Measurements from ENCODE around the gene ARHGAP8. TPM values are rescaled to one million over a fixed set of nuclear protein-coding genes. Genes with fewer than 3 reads are reported as not detected.

The ARHGAP8 gene
- total RNA-seq, 1 experiment from 2014 or later: 24.8 TPM

DNA sequence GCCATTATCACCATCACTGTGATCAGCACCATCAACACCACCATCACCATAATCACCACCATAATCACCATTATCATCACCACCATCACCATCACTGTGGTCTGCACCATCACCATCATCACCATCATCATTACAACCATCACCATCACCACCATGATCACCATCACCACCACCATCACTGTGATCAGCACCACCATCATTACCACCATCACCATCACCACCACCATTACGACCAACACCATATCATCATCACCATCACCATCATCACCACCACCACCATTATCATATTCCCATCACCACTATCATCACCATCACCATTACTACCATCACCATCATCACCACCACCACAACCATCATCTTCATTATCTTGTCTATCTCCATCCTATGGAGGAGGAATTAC is 132.2 kb downstream of the ARHGAP8 start:
- Histone ChIP-seq H3K36me3 (replicated peaks; ENCODE audit: control insufficient read depth, insufficient read depth, low read length) (peaks cover 9% of the 10 kb centered on the region), H3K27me3 (ENCODE audit: control insufficient read depth, insufficient read depth, low read length) (no peaks in the 10 kb centered on the region), H3K4me3 (ENCODE audit: insufficient read depth, low read depth, low read length) (no peak overlapping the region)
- DNase-seq: no peak

DNA sequence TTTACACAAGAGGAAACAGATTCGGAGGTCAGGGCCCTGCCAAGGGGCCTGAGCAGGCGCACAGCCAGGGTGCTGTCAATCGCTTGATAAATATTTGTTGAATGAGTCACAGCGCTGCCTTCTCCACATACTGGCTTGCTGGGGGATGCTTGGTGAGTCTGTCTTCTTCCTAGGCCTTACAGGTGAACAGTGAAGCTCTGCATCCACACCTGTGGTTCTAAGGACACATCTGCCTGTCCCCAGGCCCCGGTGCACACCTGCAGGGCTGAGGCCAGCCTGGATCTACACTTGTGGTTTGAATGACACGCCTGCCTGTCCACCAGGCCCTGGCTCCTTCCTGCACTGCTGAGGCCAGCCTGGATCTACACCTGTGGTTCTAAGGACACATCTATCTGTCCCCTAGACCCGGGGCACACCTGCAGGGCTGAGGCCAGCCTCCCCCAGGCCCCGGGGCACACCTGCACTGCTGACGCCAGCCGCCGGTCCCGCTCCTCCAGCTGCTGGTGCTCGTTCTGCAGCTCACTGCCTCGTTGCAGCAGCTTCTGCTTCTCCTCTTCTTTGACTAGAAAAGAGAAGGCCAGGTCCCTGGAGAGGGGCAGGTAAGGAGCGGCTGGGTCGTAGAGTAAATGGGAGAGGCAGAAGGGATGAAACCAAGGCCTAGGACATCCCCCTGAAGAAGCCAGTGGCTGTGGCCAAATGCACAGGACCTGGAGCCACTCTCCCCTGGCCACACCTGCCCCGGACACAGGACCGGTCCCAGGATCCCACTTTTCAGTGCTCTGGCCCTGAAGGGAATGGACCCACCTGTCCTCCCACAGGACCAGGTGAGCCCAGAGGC is 132.8 kb downstream of the ARHGAP8 start:
- Histone ChIP-seq H3K36me3 (replicated peaks; ENCODE audit: control insufficient read depth, insufficient read depth, low read length) (peaks cover 9% of the 10 kb centered on the region), H3K4me3 (ENCODE audit: insufficient read depth, low read depth, low read length) (no peak overlapping the region), H3K27me3 (ENCODE audit: control insufficient read depth, insufficient read depth, low read length) (no peaks in the 10 kb centered on the region)
- DNase-seq: peak; percentile 35

DNA sequence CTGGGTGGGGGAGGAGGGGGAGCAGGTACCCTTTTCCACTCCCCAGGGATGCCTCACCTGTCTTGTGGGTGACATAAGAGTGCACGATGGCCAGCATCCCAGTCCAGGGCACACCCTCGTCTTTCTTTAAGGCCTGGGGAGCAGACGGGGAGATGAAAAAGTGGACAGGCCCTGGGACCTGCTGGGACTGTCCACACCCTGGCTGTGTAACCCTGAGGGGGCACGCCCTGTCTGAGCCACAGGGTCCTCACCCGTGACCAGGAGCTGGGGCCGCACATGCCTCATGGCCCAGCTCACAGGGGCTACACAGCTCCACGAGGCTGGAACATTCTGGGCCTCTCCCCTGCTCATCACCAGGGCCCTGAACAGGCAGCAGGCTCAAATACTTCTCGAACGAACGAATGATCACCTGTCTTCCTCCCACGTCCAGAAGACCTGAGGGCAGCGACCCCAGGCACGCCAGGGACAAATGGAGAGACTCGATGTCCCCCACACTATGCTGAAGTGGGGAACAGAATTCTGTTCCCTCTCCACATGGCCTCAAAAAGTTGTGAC is 133.5 kb downstream of the ARHGAP8 start:
- H3K27me3 ChIP-seq (ENCODE audit: control insufficient read depth, insufficient read depth, low read length): no peaks in the 10 kb centered on the region
- peaks cover 13% of the 10 kb centered on the region for H3K36me3 ChIP-seq (replicated peaks; ENCODE audit: control insufficient read depth, insufficient read depth, low read length)
- no peak overlapping the region for H3K4me3 ChIP-seq (ENCODE audit: insufficient read depth, low read depth, low read length)
- DNase-seq: peak; percentile 33

DNA sequence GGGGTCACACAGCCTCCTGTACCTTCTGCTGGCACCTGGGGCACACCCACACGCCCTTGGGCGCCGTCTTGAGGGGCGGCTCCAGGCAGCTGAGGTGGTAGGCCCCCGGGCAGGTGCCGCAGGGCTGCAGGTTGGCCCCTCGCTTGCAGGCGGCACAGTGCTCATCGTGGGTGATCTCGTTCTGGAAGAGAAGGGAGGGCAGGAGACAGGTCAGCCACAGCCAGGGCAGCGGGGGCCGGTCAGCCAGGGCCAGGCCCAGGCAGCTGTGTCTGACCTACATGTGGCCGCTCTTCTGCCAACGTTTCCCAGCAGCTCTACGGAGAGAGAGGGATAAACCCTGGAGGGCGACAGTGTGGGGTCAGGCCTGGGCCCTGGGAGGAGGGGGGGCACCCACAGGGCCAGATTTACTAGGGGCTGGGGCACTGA is 135.6 kb downstream of the ARHGAP8 start:
- DNase-seq: no peak
- H3K36me3 ChIP-seq (replicated peaks; ENCODE audit: control insufficient read depth, insufficient read depth, low read length): peaks cover 16% of the 10 kb centered on the region
- no peak overlapping the region for H3K4me3 ChIP-seq (ENCODE audit: insufficient read depth, low read depth, low read length)
- H3K27me3 ChIP-seq (ENCODE audit: control insufficient read depth, insufficient read depth, low read length): no peaks in the 10 kb centered on the region

DNA sequence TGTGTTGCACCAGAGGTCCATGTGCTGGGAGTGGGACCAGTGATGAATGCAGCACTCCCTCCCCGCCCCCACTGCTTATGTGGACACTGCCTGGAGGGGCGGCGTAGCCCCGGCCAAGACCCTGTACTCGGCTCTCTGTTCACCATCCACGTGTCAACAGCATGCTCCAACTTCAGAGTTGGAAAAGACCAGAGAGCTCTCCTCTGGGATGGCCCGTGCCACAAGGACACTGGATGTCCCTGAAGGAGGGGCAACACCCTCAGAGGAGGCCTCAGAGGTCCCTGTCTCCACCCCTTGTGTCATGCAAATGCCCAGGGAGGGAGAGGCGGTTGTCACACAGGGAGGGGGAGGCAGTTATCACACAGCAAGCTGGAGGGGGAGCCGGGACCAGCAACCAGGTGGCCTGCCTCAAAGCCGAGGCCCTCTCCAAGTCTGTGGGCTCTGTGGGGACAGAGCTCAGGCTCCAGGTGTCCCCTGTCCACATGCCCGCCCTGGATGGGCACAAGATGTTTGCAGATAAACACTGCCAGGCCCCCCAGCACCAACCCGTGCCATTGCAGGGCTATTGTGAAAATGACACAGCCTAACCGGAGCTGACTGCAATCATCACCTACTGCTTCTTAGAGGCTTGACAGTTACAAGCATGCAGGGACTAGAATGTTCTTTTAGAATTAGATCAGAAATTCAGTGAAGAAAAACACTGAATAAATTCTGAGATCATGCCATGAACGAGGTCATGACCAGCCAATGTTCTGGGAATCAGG is 136.3 kb downstream of the ARHGAP8 start:
- Histone ChIP-seq H3K27me3 (ENCODE audit: control insufficient read depth, insufficient read depth, low read length) (no peaks in the 10 kb centered on the region), H3K4me3 (ENCODE audit: insufficient read depth, low read depth, low read length) (no peak overlapping the region), H3K36me3 (replicated peaks; ENCODE audit: control insufficient read depth, insufficient read depth, low read length) (peaks cover 15% of the 10 kb centered on the region)
- peak; percentile 89 for DNase-seq

DNA sequence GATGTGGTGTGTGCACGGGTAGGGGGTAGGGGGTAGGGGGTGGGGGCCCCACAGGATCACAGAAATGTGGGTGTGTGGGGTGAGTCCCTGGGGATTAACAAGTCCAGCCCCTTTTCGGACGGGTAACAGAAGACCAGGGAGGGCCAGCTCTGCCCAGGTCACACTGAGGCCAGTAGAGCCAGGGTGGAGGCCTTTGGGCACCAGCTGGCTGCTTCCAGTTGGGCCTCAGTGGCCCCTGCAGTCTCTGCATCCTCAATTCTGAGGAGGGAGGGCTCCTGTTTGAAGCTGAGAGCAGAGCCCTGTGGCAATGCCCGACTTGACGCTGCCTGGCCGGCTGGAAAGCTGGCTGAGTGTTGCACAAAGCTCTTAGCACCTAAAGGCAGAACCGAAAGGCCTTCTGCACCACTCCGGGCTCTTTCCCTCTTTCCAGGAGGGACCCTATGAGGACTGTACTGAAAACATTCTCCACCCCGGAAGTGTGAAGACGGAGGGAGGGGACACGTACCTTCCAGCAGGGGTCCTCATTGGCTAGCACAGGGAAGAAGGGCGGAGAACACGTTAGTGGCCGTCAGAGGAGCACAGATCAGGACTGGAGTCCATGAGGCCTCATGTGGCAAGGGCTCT is 137.0 kb downstream of the ARHGAP8 start:
- DNase-seq: peak; percentile 83
- no peak overlapping the region for H3K4me3 ChIP-seq (ENCODE audit: insufficient read depth, low read depth, low read length)
- peaks cover 17% of the 10 kb centered on the region for H3K36me3 ChIP-seq (replicated peaks; ENCODE audit: control insufficient read depth, insufficient read depth, low read length)
- H3K27me3 ChIP-seq (ENCODE audit: control insufficient read depth, insufficient read depth, low read length): no peaks in the 10 kb centered on the region

DNA sequence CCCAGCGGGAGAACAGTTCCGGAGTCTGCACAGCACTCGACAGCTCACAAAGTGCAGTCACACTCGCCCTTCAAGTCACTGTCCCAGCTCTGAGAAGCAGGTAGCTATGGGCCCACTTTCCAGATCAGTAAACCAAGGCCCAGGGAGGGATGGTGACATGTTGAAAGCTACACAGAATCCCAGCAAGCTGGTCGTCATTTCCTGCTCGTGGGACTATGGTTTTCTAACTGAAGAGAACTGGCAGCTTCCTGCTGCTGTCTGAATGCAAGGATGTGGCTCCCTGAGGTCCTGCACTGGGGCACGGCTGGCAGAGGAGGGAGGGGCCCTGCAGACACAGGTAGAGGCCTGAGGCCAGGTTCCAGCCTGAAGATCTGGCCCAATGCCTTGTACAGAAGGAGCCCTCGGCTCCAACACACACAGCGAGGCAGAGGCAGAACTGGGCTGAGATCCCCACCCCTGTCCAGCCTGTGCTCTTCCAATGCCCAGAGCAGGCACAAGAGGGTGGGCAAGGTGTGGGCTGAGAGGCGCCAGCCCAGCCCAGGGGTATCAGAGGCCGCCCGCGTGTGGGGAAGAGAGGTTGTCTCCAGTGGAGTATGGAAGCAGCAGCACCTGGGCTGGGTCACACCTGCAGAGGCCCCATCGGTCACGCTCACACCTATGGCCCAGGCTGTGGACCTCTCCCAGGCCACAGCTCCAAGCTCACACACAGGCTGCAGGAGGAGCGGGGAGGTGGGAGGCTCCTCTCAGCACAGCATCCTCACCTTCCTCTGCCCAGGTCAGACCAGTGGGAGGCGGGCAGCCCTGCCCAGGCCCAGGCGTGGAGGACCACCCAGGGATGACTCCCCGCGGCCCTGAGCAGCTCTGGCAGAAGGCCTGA is 138.3 kb downstream of the ARHGAP8 start:
- Histone ChIP-seq H3K36me3 (replicated peaks; ENCODE audit: control insufficient read depth, insufficient read depth, low read length) (peaks cover 17% of the 10 kb centered on the region), H3K27me3 (ENCODE audit: control insufficient read depth, insufficient read depth, low read length) (no peaks in the 10 kb centered on the region), H3K4me3 (ENCODE audit: insufficient read depth, low read depth, low read length) (no peak overlapping the region)
- peak; percentile 27 for DNase-seq

DNA sequence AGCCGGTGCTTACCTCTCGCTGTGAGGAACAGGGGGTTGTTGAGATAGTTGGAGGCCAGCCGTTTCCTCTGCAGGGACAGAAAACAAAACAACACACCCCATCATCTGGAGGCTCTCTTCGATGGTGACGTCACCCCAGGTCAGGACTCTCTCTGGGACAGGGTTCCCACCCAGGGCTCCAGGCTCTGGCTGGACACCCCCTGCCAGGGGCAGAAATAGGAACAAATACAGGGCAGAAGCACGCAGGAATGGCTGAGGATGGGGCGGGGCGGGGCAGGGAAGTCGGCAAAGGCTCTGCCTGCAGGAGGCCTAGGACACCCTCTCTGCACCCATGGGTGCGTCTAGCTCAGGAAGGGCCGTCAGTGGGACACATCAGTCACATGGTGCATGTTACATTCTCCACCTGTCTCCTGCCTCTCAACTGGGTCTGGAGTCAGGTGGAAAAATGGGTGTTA is 138.9 kb downstream of the ARHGAP8 start:
- Histone ChIP-seq H3K36me3 (replicated peaks; ENCODE audit: control insufficient read depth, insufficient read depth, low read length) (peaks cover 17% of the 10 kb centered on the region), H3K4me3 (ENCODE audit: insufficient read depth, low read depth, low read length) (no peak overlapping the region), H3K27me3 (ENCODE audit: control insufficient read depth, insufficient read depth, low read length) (no peaks in the 10 kb centered on the region)
- DNase-seq: no peak

DNA sequence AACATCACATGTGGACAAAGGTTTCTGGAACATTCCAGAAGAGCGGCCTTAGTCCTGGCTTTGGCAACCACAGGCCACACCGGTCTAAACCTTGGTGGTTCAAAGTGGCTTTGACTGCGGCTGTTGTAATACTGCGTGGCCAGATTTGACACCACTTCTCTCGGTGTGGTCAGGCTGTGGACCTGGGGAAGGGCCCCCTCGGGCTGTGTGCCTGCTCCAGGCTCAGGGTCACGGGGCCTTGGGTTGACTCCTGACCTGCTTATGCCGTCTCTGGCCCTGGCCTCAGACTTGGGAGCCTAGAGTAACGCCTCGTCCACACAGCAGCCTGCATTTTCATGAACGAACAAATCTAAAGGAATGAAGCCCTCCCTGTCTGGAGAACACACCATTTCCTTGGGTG is 139.4 kb downstream of the ARHGAP8 start:
- DNase-seq: peak; percentile 44
- H3K27me3 ChIP-seq (ENCODE audit: control insufficient read depth, insufficient read depth, low read length): no peaks in the 10 kb centered on the region
- H3K4me3 ChIP-seq (ENCODE audit: insufficient read depth, low read depth, low read length): no peak overlapping the region
- H3K36me3 ChIP-seq (replicated peaks; ENCODE audit: control insufficient read depth, insufficient read depth, low read length): peaks cover 17% of the 10 kb centered on the region

DNA sequence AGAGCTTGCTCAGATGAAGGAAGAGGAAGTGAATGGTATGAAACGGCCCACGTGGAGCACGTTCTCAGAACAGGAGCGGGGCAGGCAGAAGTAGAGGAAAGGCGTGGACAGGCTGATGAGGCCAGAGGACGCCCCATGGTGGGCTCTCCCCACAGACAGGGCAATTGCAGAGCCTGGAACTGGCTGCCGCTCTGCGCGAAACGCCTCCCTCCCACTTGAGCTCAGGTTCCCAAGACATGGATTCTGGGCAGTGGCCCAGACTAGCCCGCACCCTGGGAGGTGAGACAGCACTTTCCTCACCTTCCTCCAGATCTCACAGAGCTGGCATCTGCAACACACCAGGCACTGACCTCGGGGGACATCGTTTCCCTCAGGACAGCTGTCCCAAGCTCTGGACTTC is 139.9 kb downstream of the ARHGAP8 start:
- no peak overlapping the region for H3K4me3 ChIP-seq (ENCODE audit: insufficient read depth, low read depth, low read length)
- no peaks in the 10 kb centered on the region for H3K27me3 ChIP-seq (ENCODE audit: control insufficient read depth, insufficient read depth, low read length)
- peak; percentile 45 for DNase-seq
- peaks cover 17% of the 10 kb centered on the region for H3K36me3 ChIP-seq (replicated peaks; ENCODE audit: control insufficient read depth, insufficient read depth, low read length)

DNA sequence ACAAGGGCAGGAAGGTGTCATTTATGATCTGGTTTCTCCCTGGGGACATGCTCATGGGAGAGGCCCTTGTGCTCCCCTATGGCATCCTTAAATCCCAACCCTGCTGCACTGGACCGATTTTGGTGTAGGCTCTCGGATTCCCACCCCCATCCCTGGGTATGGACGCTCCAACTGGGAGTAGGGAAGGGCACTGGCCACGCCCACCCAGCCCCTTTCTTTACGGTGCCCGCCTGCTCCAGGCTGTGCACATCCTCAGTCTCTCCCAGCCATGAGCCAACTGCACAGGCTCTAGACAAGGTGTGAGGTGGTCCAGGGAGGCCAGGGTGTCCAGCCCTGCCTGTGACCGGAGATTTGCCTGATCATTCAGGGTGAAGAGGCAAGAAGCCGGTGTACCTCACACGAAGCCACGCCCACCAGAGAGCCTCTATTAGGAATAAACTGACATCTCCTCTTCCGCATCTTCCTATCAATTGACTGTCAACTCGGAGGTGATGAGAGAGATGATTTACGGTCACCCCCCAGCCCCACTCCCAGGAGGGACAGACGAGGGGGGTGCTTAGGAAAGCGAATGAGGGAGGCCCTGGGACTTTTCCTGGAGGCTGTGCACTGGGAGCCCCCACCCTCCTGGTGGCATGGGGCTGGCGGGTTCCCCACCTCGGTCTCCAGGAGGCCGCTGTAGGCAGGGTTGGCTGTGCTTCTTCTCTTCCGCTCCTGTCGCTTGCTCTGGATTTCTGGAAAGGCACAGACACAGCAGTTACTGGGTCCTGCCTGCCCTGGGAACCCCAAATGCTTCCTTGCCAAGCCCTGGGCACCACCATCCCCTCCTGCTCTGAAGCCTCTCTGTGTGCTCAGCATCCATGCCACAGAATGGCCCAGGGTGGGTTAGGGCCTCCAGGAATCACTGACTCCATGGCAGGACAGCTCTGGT is 140.7 kb downstream of the ARHGAP8 start:
- peaks cover 17% of the 10 kb centered on the region for H3K36me3 ChIP-seq (replicated peaks; ENCODE audit: control insufficient read depth, insufficient read depth, low read length)
- DNase-seq: peak; percentile 47
- H3K27me3 ChIP-seq (ENCODE audit: control insufficient read depth, insufficient read depth, low read length): no peaks in the 10 kb centered on the region
- no peak overlapping the region for H3K4me3 ChIP-seq (ENCODE audit: insufficient read depth, low read depth, low read length)

DNA sequence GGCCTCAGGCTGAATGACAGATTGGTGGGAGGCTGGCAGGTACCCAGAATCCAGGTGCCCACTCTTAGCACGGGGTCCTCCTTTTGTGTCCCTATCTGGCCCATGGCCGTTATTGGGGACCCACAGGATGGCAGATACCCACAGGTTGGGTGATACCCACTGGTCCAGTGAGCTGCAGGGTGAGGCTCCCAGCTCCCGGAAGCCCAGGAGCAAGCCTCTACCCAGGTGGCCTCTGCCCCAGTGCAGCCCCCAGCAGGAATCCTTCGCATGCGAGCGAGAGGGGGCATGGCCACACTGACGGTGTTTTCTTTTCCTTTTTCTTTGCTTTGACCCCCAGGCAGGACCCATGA is 141.3 kb downstream of the ARHGAP8 start:
- peaks cover 17% of the 10 kb centered on the region for H3K36me3 ChIP-seq (replicated peaks; ENCODE audit: control insufficient read depth, insufficient read depth, low read length)
- no peak overlapping the region for H3K4me3 ChIP-seq (ENCODE audit: insufficient read depth, low read depth, low read length)
- DNase-seq: no peak
- H3K27me3 ChIP-seq (ENCODE audit: control insufficient read depth, insufficient read depth, low read length): no peaks in the 10 kb centered on the region

DNA sequence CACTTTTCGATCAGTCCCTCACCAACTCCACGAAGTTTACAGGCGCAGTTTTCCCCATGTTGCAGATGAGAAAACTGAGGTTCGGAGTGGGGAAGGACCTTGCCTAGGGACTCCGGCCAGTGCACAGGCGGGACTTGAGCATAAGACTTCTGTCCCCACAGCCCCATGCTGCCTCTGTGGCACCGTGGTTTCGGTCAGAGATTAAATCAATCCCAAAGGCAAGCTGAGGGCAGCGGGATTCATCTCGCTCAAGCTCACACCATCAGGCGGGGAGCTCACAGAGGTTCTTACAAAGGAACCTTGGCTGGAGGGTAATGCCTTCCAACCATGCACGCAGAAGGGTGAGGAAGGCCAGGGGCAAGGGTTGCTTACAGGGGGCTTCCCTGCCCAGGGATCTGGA is 141.9 kb downstream of the ARHGAP8 start:
- Histone ChIP-seq H3K27me3 (ENCODE audit: control insufficient read depth, insufficient read depth, low read length) (no peaks in the 10 kb centered on the region), H3K36me3 (replicated peaks; ENCODE audit: control insufficient read depth, insufficient read depth, low read length) (peaks cover 17% of the 10 kb centered on the region), H3K4me3 (ENCODE audit: insufficient read depth, low read depth, low read length) (no peak overlapping the region)
- peak; percentile 34 for DNase-seq
